ENCODE data around the gene IRGM. TPM values are rescaled to one million over a fixed set of nuclear protein-coding genes. Genes with fewer than 3 reads are reported as not detected.

Gene IRGM
- total RNA-seq, 1 experiment from 2014 or later, result not detected

- in situ Hi-C loops (cut with HindIII; ENCODE audit: low pct_unique_long_range_greater_than_20kb, low sequenced_read_pairs), result no loop called here
- DNase-seq (ENCODE audit: low read depth, low spot score), result no peak
Measured at GRCh38 chr5:150860246-150860821, 14.0 kb downstream of the IRGM start.

GRCh38 chr5:150862070-150862469 lies 15.7 kb downstream of the IRGM start:
- DNase-seq (ENCODE audit: low read depth, low spot score), result no peak
- in situ Hi-C loops (cut with HindIII; ENCODE audit: low pct_unique_long_range_greater_than_20kb, low sequenced_read_pairs), result no loop called here

GRCh38 chr5:150879358-150879757 lies 33.0 kb downstream of the IRGM start:
- DNase-seq (ENCODE audit: low read depth, low spot score), result no peak
- in situ Hi-C loops (cut with HindIII; ENCODE audit: low pct_unique_long_range_greater_than_20kb, low sequenced_read_pairs), result no loop called here

GRCh38 chr5:150895431-150896428 lies 49.4 kb downstream of the IRGM start:
- no peak for DNase-seq (ENCODE audit: low read depth, low spot score)
- in situ Hi-C loops (cut with HindIII; ENCODE audit: low pct_unique_long_range_greater_than_20kb, low sequenced_read_pairs), result no loop called here

Other genes starting within 250 kb of the IRGM start
- gene SYNPO, start 205.9 kb upstream of the IRGM start, total RNA-seq (2014; rRNA removed; shearing (Covaris generic)), result not detected in 2 replicates
- gene MYOZ3, start 185.3 kb upstream of the IRGM start, total RNA-seq (2014; rRNA removed; shearing (Covaris generic)), result not detected in 2 replicates
- 20.9 and 24.8 TPM in 2 replicates for gene RBM22, start 145.5 kb upstream of the IRGM start, total RNA-seq (2014; rRNA removed; shearing (Covaris generic))
- gene DCTN4, start 87.5 kb upstream of the IRGM start, total RNA-seq (2014; rRNA removed; shearing (Covaris generic)), result 43.1 and 45.0 TPM in 2 replicates
- gene SMIM3, start 67.8 kb upstream of the IRGM start, total RNA-seq (2014; rRNA removed; shearing (Covaris generic)), result 6.9 and 9.5 TPM in 2 replicates
- gene ZNF300, start 58.5 kb downstream of the IRGM start, total RNA-seq (2014; rRNA removed; shearing (Covaris generic)), result 4.4 and 5.1 TPM in 2 replicates
- gene GPX3, start 174.1 kb downstream of the IRGM start, total RNA-seq (2014; rRNA removed; shearing (Covaris generic)), result 0.13 and 1.2 TPM in 2 replicates
- gene TNIP1, start 234.5 kb downstream of the IRGM start, total RNA-seq (2014; rRNA removed; shearing (Covaris generic)), result 40.4 and 43.9 TPM in 2 replicates